HepG2 (cell line): ENCODE measurements around the gene SMIM24. TPM values are rescaled to one million over a fixed set of nuclear protein-coding genes. Genes with fewer than 3 reads are reported as not detected.

Source experiments
- ATAC-seq: fragments of 200-7000 bp; cut with Tn5 transposase; 3 replicates; pipeline ENCODE4 v1.9.1; 2020; ENCODE audit warnings: mild to moderate bottlenecking, moderate library complexity
- BruUV-seq: library from RNA; stranded (reverse); fragments of 400-500 nt; replicated peaks from 2 replicates; lab custom pipeline; 2021; lab: Mats Ljungman, UMichigan
- CTCF ChIA-PET: fragments of 300-600 bp; formaldehyde crosslinking; extraction: SDS; loops from one replicate; lab custom pipeline; 2021; ENCODE audit warnings: low total read pairs, inconsistent platforms, low intra/inter-chr PET ratio; lab: Yijun Ruan, JAX
- POLR2A ChIA-PET: fragments of 350-600 bp; sonication (Branson Sonifier 250); formaldehyde crosslinking; loops from one replicate; lab custom pipeline; 2020; ENCODE audit warnings: antibody characterized with exemption, inconsistent platforms; lab: Yijun Ruan, JAX
- DNase-seq: peaks from one replicate; pipeline ENCODE4 v3.0.0-alpha.2; 2015; ENCODE audit warnings: low spot score
- FAIRE-seq: peaks from 3 replicates; lab custom pipeline; 2011; peaks lifted over from hg19 to GRCh38; lab: Jason Lieb, UNC
- H2AFZ ChIP-seq: one replicate; pipeline ENCODE4 v1.6.1; 2011; ENCODE audit warnings: low read length, inconsistent platforms
- H3K27ac ChIP-seq: fragments of 300-600 bp; 3 replicates; pipeline ENCODE4 v1.8.0; 2011; ENCODE audit warnings: mixed run types, mild to moderate bottlenecking, mixed read lengths, low read length, inconsistent platforms; ENCODE audit not compliant: insufficient read depth; ENCODE audit errors: extremely low read length
- H3K27me3 ChIP-seq, 2 experiments: fragments of 200-600 bp in 1 of 2; 2 replicates in 1 of 2; 3 replicates in 1 of 2; pipeline versions ENCODE4 v1.6.0 to v1.8.0; 2011; ENCODE audit warnings: low read length in 2 of 2, mild to moderate bottlenecking in 2 of 2, moderate library complexity in 2 of 2, inconsistent platforms in 1 of 2; ENCODE audit not compliant: insufficient read depth in 2 of 2, control insufficient read depth in 1 of 2
- H3K36me3 ChIP-seq, 2 experiments: fragments of 200-600 bp in 1 of 2; replicated peaks in 1 of 2; 2 replicates in 1 of 2; 3 replicates in 1 of 2; pipeline versions ENCODE4 v1.5.1 to v1.8.0; 2011; ENCODE audit warnings: low read length in 2 of 2, inconsistent platforms in 1 of 2; ENCODE audit not compliant: insufficient read depth in 2 of 2, control insufficient read depth in 1 of 2
- H3K4me1 ChIP-seq: 2 replicates; pipeline ENCODE4 v1.5.1; 2012; ENCODE audit warnings: low read length, inconsistent platforms; ENCODE audit not compliant: insufficient read depth
- H3K4me2 ChIP-seq: 2 replicates; pipeline ENCODE4 v1.6.0; 2011; ENCODE audit warnings: low read depth, low read length, inconsistent platforms
- H3K4me3 ChIP-seq, 3 experiments: fragments of 200-600 bp in 1 of 3; sonication (generic), shearing (Covaris generic) in 1 of 3; replicated peaks in 1 of 3; 2 replicates each; pipeline ENCODE4 v1.5.1; 2011 to 2016; ENCODE audit warnings: low read length in 3 of 3, inconsistent platforms in 2 of 3, low read depth in 2 of 3, mild to moderate bottlenecking in 2 of 3, control low read depth in 1 of 3, mixed read lengths in 1 of 3; ENCODE audit not compliant: insufficient read depth in 1 of 3
- H3K79me2 ChIP-seq: one replicate; pipeline ENCODE4 v1.6.1; 2011; ENCODE audit warnings: low read length, inconsistent platforms; ENCODE audit not compliant: insufficient read depth
- H3K9ac ChIP-seq: 2 replicates; pipeline ENCODE4 v1.6.0; 2011; ENCODE audit warnings: mild to moderate bottlenecking, low read depth, low read length, inconsistent platforms; ENCODE audit not compliant: insufficient read depth
- H3K9me3 ChIP-seq: 2 replicates; pipeline ENCODE4 v1.5.1; 2012; ENCODE audit warnings: mild to moderate bottlenecking, low read length
- H4K20me1 ChIP-seq: 2 replicates; pipeline ENCODE4 v1.6.0; 2011; ENCODE audit warnings: inconsistent platforms, mild to moderate bottlenecking, low read length, moderate library complexity; ENCODE audit not compliant: insufficient read depth
- ATF1 ChIP-seq: IDR thresholded peaks from 2 replicates; pipeline ENCODE4 v1.6.1; 2016; ENCODE audit warnings: mild to moderate bottlenecking, control low read depth
- BRCA1 ChIP-seq: sonication (generic); formaldehyde crosslinking; IDR thresholded peaks from 2 replicates; pipeline ENCODE4 v1.4.0; 2020; ENCODE audit warnings: missing genetic modification reagents
- CHD4 ChIP-seq: fragments of 200-600 bp; sonication (generic); IDR thresholded peaks from 2 replicates; pipeline ENCODE4 v1.7.0; 2017; ENCODE audit warnings: mild to moderate bottlenecking, low read length, borderline replicate concordance
- EHMT2 ChIP-seq: fragments of 200-600 bp; sonication (generic); IDR thresholded peaks from 2 replicates; pipeline ENCODE4 v1.7.0; 2017; ENCODE audit warnings: antibody characterized with exemption, low read depth, low read length, borderline replicate concordance
- MYC ChIP-seq: sonication (generic); formaldehyde crosslinking; IDR thresholded peaks from 2 replicates; pipeline ENCODE4 v1.9.0; 2021; ENCODE audit warnings: missing genetic modification reagents, borderline replicate concordance
- PAX8 ChIP-seq: sonication (generic); formaldehyde crosslinking; IDR thresholded peaks from 2 replicates; pipeline ENCODE4 v1.8.0; 2022; ENCODE audit warnings: mild to moderate bottlenecking, missing genetic modification reagents, borderline replicate concordance
- PCBP2 ChIP-seq: fragments of 200-400 bp; formaldehyde crosslinking; optimal IDR thresholded peaks from 2 replicates; pipeline ENCODE3; 2018; ENCODE audit warnings: low read length, low read depth; ENCODE audit not compliant: poor library complexity, severe bottlenecking
- SAFB2 ChIP-seq: sonication (generic); formaldehyde crosslinking; IDR thresholded peaks from 2 replicates; pipeline ENCODE4 v1.5.1; 2020; ENCODE audit warnings: missing genetic modification reagents, low read depth, mild to moderate bottlenecking, borderline replicate concordance
- THAP11 ChIP-seq: IDR thresholded peaks from 2 replicates; pipeline ENCODE4 v1.6.1; 2016; ENCODE audit warnings: missing biosample characterization, missing genetic modification reagents
- WIZ ChIP-seq: sonication (generic); formaldehyde crosslinking; IDR thresholded peaks from 2 replicates; pipeline ENCODE4 v1.5.1; 2020; ENCODE audit warnings: mild to moderate bottlenecking, missing genetic modification reagents
- ZNF224 ChIP-seq: sonication (generic); formaldehyde crosslinking; IDR thresholded peaks from 2 replicates; pipeline ENCODE4 v1.5.0; 2020; ENCODE audit warnings: mild to moderate bottlenecking, missing genetic modification reagents
- ZNF333 ChIP-seq: sonication (generic); formaldehyde crosslinking; IDR thresholded peaks from 2 replicates; pipeline ENCODE4 v1.4.0; 2020; ENCODE audit warnings: mild to moderate bottlenecking, missing genetic modification reagents, borderline replicate concordance
- ZSCAN21 ChIP-seq: sonication (generic); formaldehyde crosslinking; IDR thresholded peaks from 2 replicates; pipeline ENCODE4 v1.8.0; 2022; ENCODE audit warnings: mild to moderate bottlenecking, missing genetic modification reagents, moderate library complexity, borderline replicate concordance
- WGBS: methylation state at CpG from one replicate; pipeline ENCODE4 v1.1.6; 2017; ENCODE audit warnings: low lambda C conversion rate; 5-methylcytosine and 5-hydroxymethylcytosine counted together
- in situ Hi-C: cut with HindIII; loops from 2 replicates; pipeline ENCODE4 v1.10.0; 2017; ENCODE audit warnings: low pct_unique_long_range_greater_than_20kb; ENCODE audit not compliant: extremely low pct_ligation_motif_present
- intact Hi-C: fragments of 100-400 bp; cut with micrococcal nuclease; formaldehyde crosslinking; loops from one replicate; pipeline ENCODE4 v1.10.0; 2022; ENCODE audit not compliant: unreplicated experiment
- polyA plus RNA-seq, 8 experiments: library from polyadenylated mRNA; depleted of rRNA in 3 of 8; stranded (reverse) in 7 of 8; unstranded in 1 of 8; fragments of >200 nt; fragmentation: Illumina TruSeq in 4 of 8; extraction: Trizol in 4 of 8; gene quantifications; 2 replicates each; pipeline versions ENCODE4 v1.2.1 to v1.2.3, GENCODE V29; 2011 to 2016; ENCODE audit warnings: low read depth in 4 of 8, missing spikeins in 1 of 8, mixed read lengths in 1 of 8; ENCODE audit not compliant: insufficient read depth in 1 of 8
- total RNA-seq, 5 experiments: library from RNA; depleted of rRNA; stranded (reverse); fragments of >200 nt; fragmentation: Illumina TruSeq; extraction: Trizol; gene quantifications; 2 replicates each; pipeline ENCODE4 v1.2.3, GENCODE V29; 2016; ENCODE audit warnings: low read depth in 1 of 5
- TF ChIP-seq, protein P1 (sequence below): sonication (generic); formaldehyde crosslinking; IDR thresholded peaks from 2 replicates; pipeline ENCODE4 v1.5.1; 2020; ENCODE audit warnings: missing genetic modification reagents, mild to moderate bottlenecking, borderline replicate concordance
- TF ChIP-seq, protein P2 (sequence below): sonication (generic); formaldehyde crosslinking; conservative IDR thresholded peaks from 2 replicates; pipeline ENCODE4 v1.5.0; 2020; ENCODE audit warnings: missing genetic modification reagents
- TF ChIP-seq, protein P3 (sequence below): sonication (generic); formaldehyde crosslinking; IDR thresholded peaks from 2 replicates; pipeline ENCODE4 v1.8.0; 2023; ENCODE audit warnings: mild to moderate bottlenecking, missing genetic modification reagents

Gene SMIM24
- total and polyA plus RNA-seq, 2 of the 13 experiments (the other 11 are each of a cell fraction or from before 2014, with no cell fraction given) = 11.2 to 70.6 TPM

DNA sequence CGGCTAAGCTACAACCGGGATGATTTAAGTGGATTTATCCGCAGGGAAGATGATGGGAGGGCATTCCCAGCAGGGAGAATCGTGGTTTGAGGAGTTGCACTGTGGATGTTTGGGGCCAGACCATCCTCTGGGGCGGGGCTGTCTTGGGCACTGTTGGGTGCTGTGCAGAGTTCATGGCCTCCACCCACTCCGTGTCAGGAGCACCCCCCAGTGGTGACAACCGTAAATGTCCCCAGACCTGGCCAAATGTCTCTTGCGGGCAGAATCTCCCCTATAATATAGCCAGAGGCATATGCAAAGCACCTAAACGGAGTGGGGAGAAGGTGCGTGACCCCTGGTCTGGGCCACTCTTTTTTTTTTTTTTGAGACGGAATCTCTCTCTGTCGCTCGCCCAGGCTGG is 40.2 kb downstream of the SMIM24 start (continued):
- no peak for TF ChIP-seq EHMT2
- no peak for TF ChIP-seq ZNF224 (CRISPR knock-in tag)
- 0 out of 2 replicates have a peak, but pooled peaks have one; percentile 32 for TF ChIP-seq THAP11 (CRISPR knock-in tag)
- TF ChIP-seq ATF1 = no peak
- TF ChIP-seq BRCA1 = no peak
- TF ChIP-seq WIZ = no peak
- 0 out of 2 replicates have a peak, but pooled peaks have one; percentile 64 for TF ChIP-seq ZSCAN21

DNA sequence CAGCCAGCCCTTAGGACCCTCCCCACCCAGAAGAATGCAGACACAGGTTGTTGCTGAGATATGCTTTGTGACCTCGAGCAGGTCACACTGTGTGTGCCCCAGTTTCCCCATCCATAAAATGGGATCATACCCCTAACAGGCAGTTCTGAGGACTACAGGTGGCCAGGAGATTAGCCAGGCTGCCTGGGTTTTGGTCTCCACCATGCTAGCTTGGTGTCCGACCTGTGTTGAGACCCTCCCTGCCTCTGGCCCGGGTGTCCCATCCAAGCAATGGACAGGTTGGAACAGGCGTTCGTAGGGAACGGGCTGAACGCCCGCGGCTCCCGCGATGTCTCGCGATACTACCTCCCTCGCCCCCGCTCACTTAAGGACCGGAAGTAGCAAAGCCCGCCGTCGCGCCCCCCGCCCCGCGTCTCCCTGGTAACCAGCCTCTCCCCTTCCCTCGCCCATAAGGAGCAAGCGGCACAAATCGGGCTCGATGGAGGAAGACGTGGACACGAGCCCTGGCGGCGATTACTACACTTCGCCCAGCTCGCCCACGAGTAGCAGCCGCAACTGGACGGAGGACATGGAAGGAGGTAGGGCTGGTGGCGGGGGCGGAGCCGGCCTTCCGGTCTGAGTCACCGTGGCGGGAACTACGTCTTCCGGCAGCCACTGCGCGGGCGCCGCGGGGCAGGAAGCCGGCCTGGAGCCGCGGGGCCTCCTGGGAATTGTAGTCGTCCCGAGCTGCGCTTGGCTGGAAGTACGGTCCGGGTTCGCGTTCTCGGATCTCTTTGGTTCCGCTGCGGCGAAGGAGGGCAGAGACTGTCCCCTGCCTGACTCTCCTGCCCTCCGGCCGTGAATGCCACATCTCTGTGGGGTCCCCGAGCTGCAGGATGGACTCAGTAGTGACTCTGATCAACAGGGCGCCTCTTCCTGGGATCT is 45.4 kb downstream of the SMIM24 start:
- CTCF ChIA-PET = interaction anchor here (1.6 kb wide), 1 partner anchor 108 kb away, joined by 5 read pairs; no protein-coding TSS in a partner anchor
- in situ Hi-C loops = loop anchor here (5.0 kb wide), 1 partner anchor 98 kb away; no protein-coding TSS in a partner anchor
- BruUV-seq = TSS peak; percentile 71
- Histone ChIP-seq H3K9me3 (no peaks in the 10 kb centered on the region), H3K27me3 (no peaks in the 10 kb centered on the region), H3K36me3 (peaks cover 1 to 20% of the 10 kb centered on the region in 2 experiments; a peak in 1 of 5 replicates), H3K4me3 (peak overlapping the region; percentile 57 to 71 (median 66)), H2AFZ (peak overlapping the region; percentile 56), H4K20me1 (no peaks in the 10 kb centered on the region; the same call in 1 of the 2 replicates), H3K27ac (peak overlapping the region; percentile 77), H3K9ac (peak overlapping the region; percentile 72), H3K79me2 (no peaks in the 10 kb centered on the region), H3K4me1 (peaks cover 18% of the 10 kb centered on the region), H3K4me2 (peak overlapping the region; percentile 73)
- FAIRE-seq (no peak), ATAC-seq (peak; percentile 89), DNase-seq (peak; percentile 72)
- 64% methylated on average over 39 of the region's 67 CpGs for WGBS
- intact Hi-C loops = no loop called here
- POLR2A ChIA-PET = interaction anchor here (0.6 to 1.5 kb wide), 4 partner anchors 39 to 484 kb away, joined by 3 to 6 read pairs (median 4); partner anchors contain the start of gene SMIM24
- TF ChIP-seq PCBP2 (no peak), ZNF333 (CRISPR knock-in tag) (0 out of 2 replicates have a peak, but pooled peaks have one; percentile 54), PAX8 (CRISPR knock-in tag) (no peak), CHD4 (0 out of 2 replicates have a peak, but pooled peaks have one; percentile 82), MYC (CRISPR knock-in tag) (peak; percentile 64; the same call in 1 of the 2 replicates), SAFB2 (CRISPR knock-in tag) (no peak)
- TF ChIP-seq, protein P1, sequence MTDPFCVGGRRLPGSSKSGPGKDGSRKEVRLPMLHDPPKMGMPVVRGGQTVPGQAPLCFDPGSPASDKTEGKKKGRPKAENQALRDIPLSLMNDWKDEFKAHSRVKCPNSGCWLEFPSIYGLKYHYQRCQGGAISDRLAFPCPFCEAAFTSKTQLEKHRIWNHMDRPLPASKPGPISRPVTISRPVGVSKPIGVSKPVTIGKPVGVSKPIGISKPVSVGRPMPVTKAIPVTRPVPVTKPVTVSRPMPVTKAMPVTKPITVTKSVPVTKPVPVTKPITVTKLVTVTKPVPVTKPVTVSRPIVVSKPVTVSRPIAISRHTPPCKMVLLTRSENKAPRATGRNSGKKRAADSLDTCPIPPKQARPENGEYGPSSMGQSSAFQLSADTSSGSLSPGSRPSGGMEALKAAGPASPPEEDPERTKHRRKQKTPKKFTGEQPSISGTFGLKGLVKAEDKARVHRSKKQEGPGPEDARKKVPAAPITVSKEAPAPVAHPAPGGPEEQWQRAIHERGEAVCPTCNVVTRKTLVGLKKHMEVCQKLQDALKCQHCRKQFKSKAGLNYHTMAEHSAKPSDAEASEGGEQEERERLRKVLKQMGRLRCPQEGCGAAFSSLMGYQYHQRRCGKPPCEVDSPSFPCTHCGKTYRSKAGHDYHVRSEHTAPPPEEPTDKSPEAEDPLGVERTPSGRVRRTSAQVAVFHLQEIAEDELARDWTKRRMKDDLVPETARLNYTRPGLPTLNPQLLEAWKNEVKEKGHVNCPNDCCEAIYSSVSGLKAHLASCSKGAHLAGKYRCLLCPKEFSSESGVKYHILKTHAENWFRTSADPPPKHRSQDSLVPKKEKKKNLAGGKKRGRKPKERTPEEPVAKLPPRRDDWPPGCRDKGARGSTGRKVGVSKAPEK (CRISPR knock-in tag) = no peak
- TF ChIP-seq, protein P2, sequence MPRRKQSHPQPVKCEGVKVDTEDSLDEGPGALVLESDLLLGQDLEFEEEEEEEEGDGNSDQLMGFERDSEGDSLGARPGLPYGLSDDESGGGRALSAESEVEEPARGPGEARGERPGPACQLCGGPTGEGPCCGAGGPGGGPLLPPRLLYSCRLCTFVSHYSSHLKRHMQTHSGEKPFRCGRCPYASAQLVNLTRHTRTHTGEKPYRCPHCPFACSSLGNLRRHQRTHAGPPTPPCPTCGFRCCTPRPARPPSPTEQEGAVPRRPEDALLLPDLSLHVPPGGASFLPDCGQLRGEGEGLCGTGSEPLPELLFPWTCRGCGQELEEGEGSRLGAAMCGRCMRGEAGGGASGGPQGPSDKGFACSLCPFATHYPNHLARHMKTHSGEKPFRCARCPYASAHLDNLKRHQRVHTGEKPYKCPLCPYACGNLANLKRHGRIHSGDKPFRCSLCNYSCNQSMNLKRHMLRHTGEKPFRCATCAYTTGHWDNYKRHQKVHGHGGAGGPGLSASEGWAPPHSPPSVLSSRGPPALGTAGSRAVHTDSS = no peak
- TF ChIP-seq, protein P3, sequence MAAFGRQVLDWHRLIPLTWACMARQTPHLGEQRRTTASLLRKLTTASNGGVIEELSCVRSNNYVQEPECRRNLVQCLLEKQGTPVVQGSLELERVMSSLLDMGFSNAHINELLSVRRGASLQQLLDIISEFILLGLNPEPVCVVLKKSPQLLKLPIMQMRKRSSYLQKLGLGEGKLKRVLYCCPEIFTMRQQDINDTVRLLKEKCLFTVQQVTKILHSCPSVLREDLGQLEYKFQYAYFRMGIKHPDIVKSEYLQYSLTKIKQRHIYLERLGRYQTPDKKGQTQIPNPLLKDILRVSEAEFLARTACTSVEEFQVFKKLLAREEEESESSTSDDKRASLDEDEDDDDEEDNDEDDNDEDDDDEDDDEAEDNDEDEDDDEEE (CRISPR knock-in tag) = no peak
